Endothelial cell (in vitro differentiated cells): ENCODE data around the gene IFNA2. TPM values are rescaled to one million over a fixed set of nuclear protein-coding genes. Genes with fewer than 3 reads are reported as not detected.

Source experiments
- DNase-seq: peaks from one replicate; pipeline ENCODE4 v3.0.0; 2021; ENCODE audit warnings: low spot score
- H3K27ac Mint-ChIP-seq: one replicate; pipeline ENCODE4 v1.8.0; 2021; ENCODE audit warnings: mixed read lengths, inconsistent platforms; ENCODE audit not compliant: unreplicated experiment
- H3K27me3 Mint-ChIP-seq: one replicate; pipeline ENCODE4 v1.8.0; 2021; ENCODE audit warnings: mild to moderate bottlenecking, moderate library complexity, mixed read lengths, inconsistent platforms; ENCODE audit not compliant: unreplicated experiment
- H3K36me3 Mint-ChIP-seq: one replicate; pipeline ENCODE4 v1.8.0; 2021; ENCODE audit warnings: mild to moderate bottlenecking, low read depth, mixed read lengths, inconsistent platforms; ENCODE audit not compliant: unreplicated experiment
- H3K4me1 Mint-ChIP-seq: one replicate; pipeline ENCODE4 v1.8.0; 2021; ENCODE audit warnings: mild to moderate bottlenecking, mixed read lengths, inconsistent platforms; ENCODE audit not compliant: unreplicated experiment
- H3K4me3 Mint-ChIP-seq: one replicate; pipeline ENCODE4 v1.8.0; 2021; ENCODE audit warnings: mild to moderate bottlenecking, mixed read lengths, inconsistent platforms; ENCODE audit not compliant: unreplicated experiment
- H3K9me3 Mint-ChIP-seq: one replicate; pipeline ENCODE4 v1.8.0; 2021; ENCODE audit warnings: mixed read lengths, inconsistent platforms; ENCODE audit not compliant: unreplicated experiment
- CTCF ChIP-seq: fragments of 200-600 bp; sonication (generic); IDR thresholded peaks from one replicate; pipeline ENCODE4 v1.5.0; 2021; ENCODE audit warnings: antibody characterized with exemption; ENCODE audit not compliant: unreplicated experiment
- total RNA-seq: library from RNA; stranded (reverse); fragmentation: NEBNext Ultra II Directional; extraction: Animal tissue kit (Norgen Biotek cat#: 25700); gene quantifications from one replicate; pipeline ENCODE4 v1.2.1, GENCODE V29; 2021; ENCODE audit not compliant: unreplicated experiment

The IFNA2 gene
- total RNA-seq, 1 donor from 2014 or later, result not detected

- no peak for TF ChIP-seq CTCF
- H3K9me3 Mint-ChIP-seq, result no peaks in the 10 kb centered on the region
- H3K4me1 Mint-ChIP-seq, result peaks cover 2% of the 10 kb centered on the region
- no peaks in the 10 kb centered on the region for H3K36me3 Mint-ChIP-seq
- peaks cover 1% of the 10 kb centered on the region for H3K27me3 Mint-ChIP-seq
- no peak overlapping the region for H3K4me3 Mint-ChIP-seq
- no peak overlapping the region for H3K27ac Mint-ChIP-seq
- DNase-seq, result no peak
Measured at GRCh38 chr9:21398955-21399489, 13.8 kb upstream of the IFNA2 start.

- peaks cover 1% of the 10 kb centered on the region for H3K27me3 Mint-ChIP-seq
- peak; percentile 87 for TF ChIP-seq CTCF
- DNase-seq, result peak; percentile 73
- no peak overlapping the region for H3K27ac Mint-ChIP-seq
- no peaks in the 10 kb centered on the region for H3K36me3 Mint-ChIP-seq
- no peaks in the 10 kb centered on the region for H3K9me3 Mint-ChIP-seq
- peak overlapping the region; percentile 79 for H3K4me3 Mint-ChIP-seq
- H3K4me1 Mint-ChIP-seq, result peaks cover 2% of the 10 kb centered on the region
Measured at GRCh38 chr9:21395778-21396717, 10.8 kb upstream of the IFNA2 start.

DNA sequence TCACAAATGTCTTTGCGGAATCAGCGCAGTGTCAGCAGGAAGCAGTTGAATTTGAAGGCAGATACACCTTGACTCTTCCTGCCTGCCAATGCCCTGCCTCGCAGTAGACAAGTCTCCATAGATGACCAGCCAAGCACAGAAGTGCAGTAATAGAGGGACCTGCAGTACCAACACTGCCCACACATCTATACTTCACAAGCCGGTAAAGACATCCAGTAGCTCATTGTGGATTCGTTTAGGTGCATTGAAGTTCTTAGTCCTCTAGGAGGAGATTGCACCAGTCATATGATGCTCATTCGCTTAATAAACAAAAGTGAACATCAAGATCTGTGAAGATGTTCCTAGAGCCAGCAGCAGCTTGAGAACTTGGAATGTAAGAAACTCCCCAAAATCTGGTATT is 7.1 kb upstream of the IFNA2 start:
- H3K27me3 Mint-ChIP-seq, result peaks cover 1% of the 10 kb centered on the region
- peak; percentile 22 for DNase-seq
- H3K4me1 Mint-ChIP-seq, result peaks cover 2% of the 10 kb centered on the region
- no peaks in the 10 kb centered on the region for H3K36me3 Mint-ChIP-seq
- TF ChIP-seq CTCF, result peak; percentile 66
- no peak overlapping the region for H3K27ac Mint-ChIP-seq
- H3K4me3 Mint-ChIP-seq, result no peak overlapping the region
- H3K9me3 Mint-ChIP-seq, result no peaks in the 10 kb centered on the region

GRCh38 chr9:21383627-21384026 is 1.6 kb downstream of the IFNA2 start:
- no peak overlapping the region for H3K27ac Mint-ChIP-seq
- H3K27me3 Mint-ChIP-seq, result no peaks in the 10 kb centered on the region
- H3K9me3 Mint-ChIP-seq, result no peaks in the 10 kb centered on the region
- no peaks in the 10 kb centered on the region for H3K36me3 Mint-ChIP-seq
- H3K4me1 Mint-ChIP-seq, result no peaks in the 10 kb centered on the region
- TF ChIP-seq CTCF, result no peak
- no peak overlapping the region for H3K4me3 Mint-ChIP-seq
- no peak for DNase-seq
